SK-N-SH treated with all-trans-retinoic acid at 6 μM for 48 hours (cell line): ENCODE results near the gene OR2V1.

Experiments used
- ARNTL ChIP-seq: fragments of 450-650 bp; formaldehyde crosslinking; IDR thresholded peaks from 2 replicates; pipeline ENCODE4 v1.5.0; 2020; ENCODE audit warnings: low read depth, mild to moderate bottlenecking, moderate library complexity, borderline replicate concordance
- BACH2 ChIP-seq: fragments of 250-450 bp; sonication (Bioruptor Pico); IDR thresholded peaks from 2 replicates; pipeline ENCODE4 v1.9.0; 2021; ENCODE audit warnings: mild to moderate bottlenecking, borderline replicate concordance
- CREB5 ChIP-seq: fragments of 250-450 bp; sonication (Bioruptor Pico); IDR thresholded peaks from 2 replicates; pipeline ENCODE4 v1.5.1; 2020; ENCODE audit warnings: low read depth, mild to moderate bottlenecking, moderate library complexity
- CSDC2 ChIP-seq: fragments of 250-450 bp; sonication (Bioruptor Pico); IDR thresholded peaks from 2 replicates; pipeline ENCODE4 v1.5.0; 2020; ENCODE audit warnings: mild to moderate bottlenecking, moderate library complexity
- PATZ1 ChIP-seq: fragments of 250-450 bp; sonication (Bioruptor Pico); IDR thresholded peaks from 2 replicates; pipeline ENCODE4 v1.8.0; 2020; ENCODE audit warnings: mild to moderate bottlenecking, moderate library complexity, borderline replicate concordance
- POU6F1 ChIP-seq: fragments of 250-450 bp; sonication (Bioruptor Pico); IDR thresholded peaks from 2 replicates; pipeline ENCODE4 v1.8.0; 2021; ENCODE audit warnings: low read depth, mild to moderate bottlenecking, moderate library complexity, borderline replicate concordance
- TOX ChIP-seq: fragments of 250-450 bp; sonication (Bioruptor Pico); IDR thresholded peaks from 2 replicates; pipeline ENCODE4 v1.8.0; 2021; ENCODE audit warnings: mild to moderate bottlenecking, moderate library complexity, borderline replicate concordance
- TSHZ2 ChIP-seq: fragments of 250-450 bp; sonication (Bioruptor Pico); IDR thresholded peaks from 2 replicates; pipeline ENCODE4 v1.5.0; 2020; ENCODE audit warnings: mild to moderate bottlenecking, moderate library complexity
- ZFP3 ChIP-seq: fragments of 250-450 bp; sonication (Bioruptor Pico); IDR thresholded peaks from 2 replicates; pipeline ENCODE4 v1.5.0; 2020; ENCODE audit warnings: mild to moderate bottlenecking, moderate library complexity
- ZFP30 ChIP-seq: fragments of 450-650 bp; formaldehyde crosslinking; IDR thresholded peaks from 2 replicates; pipeline ENCODE4 v1.5.0; 2022; ENCODE audit warnings: mild to moderate bottlenecking, moderate library complexity

- TF ChIP-seq ZFP30 (no peak), PATZ1 (CRISPR knock-in tag) (no peak), BACH2 (CRISPR knock-in tag) (no peak), ARNTL (CRISPR knock-in tag) (no peak), CREB5 (CRISPR knock-in tag) (no peak), TSHZ2 (CRISPR knock-in tag) (no peak), TOX (CRISPR knock-in tag) (no peak), POU6F1 (CRISPR knock-in tag) (no peak), CSDC2 (CRISPR knock-in tag) (no peak), ZFP3 (no peak)
Observed at GRCh38 chr5:181164076-181164952, 33.3 kb upstream of the OR2V1 start.
